HG03175 (cell line): Measurements from ENCODE around the gene GTF3C1.
"Not testable (repeated sequence)": the region's sequence is repeated elsewhere in the genome, so short reads cannot be mapped to it uniquely, and the experiment has no call there.

Experiments
- ATAC-seq: cut with Tn5 transposase; IDR thresholded peaks from one replicate; pipeline ENCODE4 v1.9.1; 2021; ENCODE audit warnings: mild to moderate bottlenecking, moderate library complexity; ENCODE audit not compliant: unreplicated experiment

The GTF3C1 gene, protein sequence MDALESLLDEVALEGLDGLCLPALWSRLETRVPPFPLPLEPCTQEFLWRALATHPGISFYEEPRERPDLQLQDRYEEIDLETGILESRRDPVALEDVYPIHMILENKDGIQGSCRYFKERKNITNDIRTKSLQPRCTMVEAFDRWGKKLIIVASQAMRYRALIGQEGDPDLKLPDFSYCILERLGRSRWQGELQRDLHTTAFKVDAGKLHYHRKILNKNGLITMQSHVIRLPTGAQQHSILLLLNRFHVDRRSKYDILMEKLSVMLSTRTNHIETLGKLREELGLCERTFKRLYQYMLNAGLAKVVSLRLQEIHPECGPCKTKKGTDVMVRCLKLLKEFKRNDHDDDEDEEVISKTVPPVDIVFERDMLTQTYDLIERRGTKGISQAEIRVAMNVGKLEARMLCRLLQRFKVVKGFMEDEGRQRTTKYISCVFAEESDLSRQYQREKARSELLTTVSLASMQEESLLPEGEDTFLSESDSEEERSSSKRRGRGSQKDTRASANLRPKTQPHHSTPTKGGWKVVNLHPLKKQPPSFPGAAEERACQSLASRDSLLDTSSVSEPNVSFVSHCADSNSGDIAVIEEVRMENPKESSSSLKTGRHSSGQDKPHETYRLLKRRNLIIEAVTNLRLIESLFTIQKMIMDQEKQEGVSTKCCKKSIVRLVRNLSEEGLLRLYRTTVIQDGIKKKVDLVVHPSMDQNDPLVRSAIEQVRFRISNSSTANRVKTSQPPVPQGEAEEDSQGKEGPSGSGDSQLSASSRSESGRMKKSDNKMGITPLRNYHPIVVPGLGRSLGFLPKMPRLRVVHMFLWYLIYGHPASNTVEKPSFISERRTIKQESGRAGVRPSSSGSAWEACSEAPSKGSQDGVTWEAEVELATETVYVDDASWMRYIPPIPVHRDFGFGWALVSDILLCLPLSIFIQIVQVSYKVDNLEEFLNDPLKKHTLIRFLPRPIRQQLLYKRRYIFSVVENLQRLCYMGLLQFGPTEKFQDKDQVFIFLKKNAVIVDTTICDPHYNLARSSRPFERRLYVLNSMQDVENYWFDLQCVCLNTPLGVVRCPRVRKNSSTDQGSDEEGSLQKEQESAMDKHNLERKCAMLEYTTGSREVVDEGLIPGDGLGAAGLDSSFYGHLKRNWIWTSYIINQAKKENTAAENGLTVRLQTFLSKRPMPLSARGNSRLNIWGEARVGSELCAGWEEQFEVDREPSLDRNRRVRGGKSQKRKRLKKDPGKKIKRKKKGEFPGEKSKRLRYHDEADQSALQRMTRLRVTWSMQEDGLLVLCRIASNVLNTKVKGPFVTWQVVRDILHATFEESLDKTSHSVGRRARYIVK (N-terminal part only)

GRCh38 chr16:27549746-27550581 lies at the start of gene GTF3C1, which contains the start of gene KATNIP:
Gene GTF3C1, minus strand, starts transcription at chr16:27549913. Its CDS starts 23 bp downstream, at chr16:27549890.
Gene KATNIP, plus strand, starts transcription at chr16:27550144. Its CDS starts 27 bp downstream, at chr16:27550171.
- ATAC-seq: peak; percentile 97

DNA sequence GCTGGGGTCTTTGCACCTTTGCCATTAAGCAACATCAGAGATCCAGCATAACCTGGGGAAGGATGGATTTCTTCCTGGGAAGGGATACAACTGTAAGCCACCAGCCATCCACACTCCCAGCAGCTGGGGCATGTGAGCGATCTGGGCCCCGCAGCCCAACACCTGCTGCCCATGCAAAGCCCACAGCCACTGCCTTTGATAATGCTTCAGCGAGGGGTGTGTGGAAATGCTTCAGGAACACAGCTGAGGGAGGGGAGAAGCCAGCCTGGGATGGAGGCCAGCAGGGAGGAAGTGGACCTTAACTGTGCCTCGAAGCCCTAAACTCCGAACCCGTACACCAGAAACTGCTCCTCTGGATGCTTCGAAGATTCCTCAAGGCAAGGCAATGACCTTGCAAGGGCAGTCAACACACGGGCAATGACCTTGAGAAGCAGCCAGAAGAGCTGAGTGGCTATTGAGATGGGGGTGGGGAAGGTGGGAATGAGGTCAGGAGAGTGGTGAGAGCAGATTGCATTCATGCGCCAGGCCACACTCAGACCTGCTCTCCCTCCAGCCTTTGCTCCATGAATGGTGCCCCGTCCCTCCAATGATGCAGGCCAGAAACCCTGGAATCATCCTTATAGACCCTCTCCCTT lies 49.3 kb upstream of the GTF3C1 start:
- ATAC-seq: no peak

- no peak for ATAC-seq
Observed at GRCh38 chr16:27598220-27598619, 48.5 kb upstream of the GTF3C1 start.

- ATAC-seq: no peak
Observed at GRCh38 chr16:27597361-27597760, 47.6 kb upstream of the GTF3C1 start.

- no peak for ATAC-seq
Observed at GRCh38 chr16:27596411-27596810, 46.7 kb upstream of the GTF3C1 start.

- ATAC-seq: no peak
Observed at GRCh38 chr16:27595993-27596392, 46.3 kb upstream of the GTF3C1 start.

- ATAC-seq: no peak
Observed at GRCh38 chr16:27595475-27595874, 45.8 kb upstream of the GTF3C1 start.

DNA sequence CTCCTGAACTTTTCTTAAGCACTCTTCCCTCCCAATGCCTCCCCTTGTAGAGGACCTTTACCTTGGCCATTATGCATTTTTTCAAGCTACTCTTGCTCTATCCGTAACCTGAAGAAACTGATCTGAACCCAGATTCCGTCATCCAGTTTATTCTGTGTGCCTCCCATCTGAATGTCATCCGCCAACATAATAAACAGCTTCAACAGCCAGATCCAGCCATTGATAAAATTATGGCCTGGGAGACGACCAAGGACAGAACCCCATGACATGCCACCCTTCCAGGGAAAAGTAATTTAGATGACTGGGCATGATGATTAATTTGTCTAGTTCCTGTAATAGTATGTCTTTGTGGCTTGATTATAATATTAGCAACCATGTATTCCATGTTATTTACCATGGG lies 42.1 kb upstream of the GTF3C1 start:
- ATAC-seq: no peak

DNA sequence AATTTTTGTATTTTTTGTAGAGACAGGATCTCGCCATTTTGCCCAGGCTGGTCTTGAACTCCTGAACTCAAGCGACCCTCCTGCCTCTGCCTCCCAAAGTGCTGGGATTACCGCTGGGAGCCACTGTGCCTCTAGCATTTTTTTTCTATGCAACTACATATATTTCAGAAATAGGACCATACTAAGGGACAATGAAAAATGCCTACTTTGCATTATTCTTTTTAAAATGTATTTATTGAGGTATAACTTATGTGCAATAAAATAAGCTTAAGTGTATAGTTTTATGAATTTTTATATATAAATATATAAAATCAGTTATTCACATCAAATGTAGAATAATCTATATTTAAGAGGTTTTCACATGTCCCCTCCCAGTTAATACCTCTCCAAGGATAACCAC lies 38.3 kb upstream of the GTF3C1 start:
- no peak for ATAC-seq

DNA sequence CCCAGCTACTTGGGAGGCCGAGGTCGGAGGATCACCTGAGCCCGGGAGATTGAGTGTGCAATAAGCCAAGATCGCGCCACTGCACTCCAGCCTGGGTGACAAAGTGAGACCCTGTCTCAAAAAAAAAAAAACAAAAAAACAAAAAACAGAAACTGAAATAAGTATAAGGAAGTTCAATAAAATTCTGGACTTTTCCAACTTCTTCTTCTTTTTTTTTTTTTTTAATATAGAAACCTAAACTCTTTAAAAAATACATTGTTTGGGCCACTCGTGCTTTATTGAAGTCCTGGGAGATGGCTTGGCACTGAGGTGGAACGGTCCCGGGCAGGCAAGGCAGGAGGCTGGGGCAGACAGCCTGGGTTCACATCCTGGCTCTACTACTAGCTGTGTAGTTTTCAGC lies 37.0 kb upstream of the GTF3C1 start:
- no peak for ATAC-seq

- no peak for ATAC-seq
Observed at GRCh38 chr16:27585200-27585599, 35.5 kb upstream of the GTF3C1 start.

GRCh38 chr16:27583634-27584033 lies 33.9 kb upstream of the GTF3C1 start:
- ATAC-seq: no peak

GRCh38 chr16:27582883-27583282 lies 33.2 kb upstream of the GTF3C1 start:
- no peak for ATAC-seq

DNA sequence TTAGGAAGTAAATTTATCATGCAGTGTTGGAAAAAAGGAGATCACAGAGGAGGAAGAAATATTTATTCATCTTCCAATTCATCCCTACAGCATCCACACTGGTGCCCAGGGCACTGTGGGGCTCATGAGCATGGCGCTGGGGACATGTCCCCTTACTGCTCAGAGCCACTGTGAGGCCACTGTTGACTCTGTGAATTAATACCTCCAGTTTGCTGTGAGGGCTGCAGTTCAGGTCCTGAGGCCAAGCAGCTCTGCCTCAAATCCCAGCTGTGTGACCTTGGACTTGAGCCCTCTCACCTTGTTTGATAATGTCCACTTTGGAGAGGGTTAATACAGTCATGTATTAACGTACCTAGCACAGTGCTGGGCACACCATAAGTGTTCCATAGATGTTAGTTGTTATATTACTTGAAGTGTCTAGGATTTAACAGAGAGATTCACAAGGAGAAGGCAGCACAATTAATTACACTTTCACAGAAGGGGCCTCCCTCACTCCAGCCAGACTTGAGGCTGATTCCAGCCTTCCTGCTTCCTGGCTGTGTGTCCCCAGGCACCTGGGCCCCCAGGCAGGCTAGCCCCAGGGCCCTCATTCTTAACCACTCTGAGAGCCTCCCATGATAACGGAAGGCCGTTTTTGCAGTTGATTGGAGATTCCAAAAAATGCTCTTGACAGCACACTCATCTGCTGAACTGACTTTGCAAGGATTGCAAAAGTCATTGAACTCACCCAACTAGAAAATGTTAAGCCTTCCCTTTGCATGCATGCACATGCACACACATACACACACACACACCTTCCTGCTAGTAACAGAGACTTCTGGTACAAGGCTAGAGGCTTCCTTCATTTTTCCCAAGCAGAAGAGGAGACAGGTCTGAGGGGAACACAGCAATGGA lies 29.6 kb upstream of the GTF3C1 start:
- no peak for ATAC-seq

DNA sequence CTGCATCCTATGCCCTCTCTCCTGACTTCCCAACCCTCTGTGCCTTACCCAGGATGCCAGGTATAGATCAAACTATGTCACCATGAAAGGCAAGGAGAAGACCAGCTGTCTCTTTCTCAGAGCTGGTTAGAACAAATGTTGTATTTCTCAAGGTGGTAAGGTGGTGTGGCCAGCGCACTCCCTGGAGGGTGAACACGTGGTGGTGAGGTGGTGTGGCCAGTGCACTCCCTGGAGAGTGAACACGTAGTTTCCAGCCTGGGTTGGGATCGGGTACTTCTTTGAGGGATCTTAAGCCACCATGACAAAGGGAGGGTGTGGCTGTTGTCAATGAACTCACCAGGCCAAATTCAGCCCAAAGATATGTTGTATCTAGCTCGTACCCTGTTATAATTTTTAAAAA lies 27.0 kb upstream of the GTF3C1 start:
- ATAC-seq: no peak

DNA sequence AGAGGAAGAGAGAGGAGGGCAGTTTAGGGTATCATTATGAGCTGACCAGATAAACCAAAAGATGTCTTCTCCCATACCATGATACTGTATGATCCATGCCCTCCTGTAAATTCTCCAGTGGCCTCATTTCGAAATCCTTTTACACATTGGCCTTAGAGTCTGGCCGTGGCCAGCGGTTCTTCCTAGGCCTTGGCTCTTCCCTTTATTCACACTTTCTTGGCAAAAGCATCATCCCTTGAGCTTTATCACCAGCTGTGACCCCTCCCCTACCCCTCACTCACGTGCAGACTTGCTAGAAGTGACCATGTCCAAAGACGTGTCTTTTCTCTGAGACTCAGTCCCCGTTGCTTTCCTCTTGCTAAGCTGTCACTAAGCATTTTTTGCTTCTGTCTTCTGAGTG lies 23.0 kb upstream of the GTF3C1 start:
- ATAC-seq: no peak

- ATAC-seq: no peak
Observed at GRCh38 chr16:27571433-27572326, 22.0 kb upstream of the GTF3C1 start.

DNA sequence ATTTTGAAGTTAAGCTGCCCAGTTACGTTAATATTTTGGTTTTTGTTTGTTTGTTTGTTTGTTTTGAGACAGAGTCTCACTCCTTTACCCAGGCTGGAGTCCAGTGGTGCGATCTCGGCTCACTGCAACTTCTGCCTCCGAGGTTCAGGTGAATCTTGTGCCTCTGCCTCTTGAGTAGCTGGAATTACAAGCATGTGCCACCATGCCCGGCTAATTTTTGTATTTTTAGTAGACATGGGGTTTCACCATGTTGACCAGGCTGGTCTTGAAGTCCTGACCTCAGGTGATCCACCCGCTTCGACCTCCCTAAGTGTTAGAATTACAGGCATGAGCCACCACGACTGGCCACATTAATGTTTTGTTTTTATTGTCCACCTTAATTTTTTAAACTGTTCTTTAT lies 21.3 kb upstream of the GTF3C1 start:
- not testable (repeated sequence) for ATAC-seq
